GM19239 (cell line): ENCODE results near the gene SPO11.

Experiments used
- DNase-seq: peaks from one replicate; pipeline ENCODE4 v3.0.0; 2011; ENCODE audit warnings: low spot score; ENCODE audit not compliant: insufficient read length
- FAIRE-seq: peaks from 2 replicates; lab custom pipeline; 2011; peaks lifted over from hg19 to GRCh38; lab: Jason Lieb, UNC

Gene SPO11

DNA sequence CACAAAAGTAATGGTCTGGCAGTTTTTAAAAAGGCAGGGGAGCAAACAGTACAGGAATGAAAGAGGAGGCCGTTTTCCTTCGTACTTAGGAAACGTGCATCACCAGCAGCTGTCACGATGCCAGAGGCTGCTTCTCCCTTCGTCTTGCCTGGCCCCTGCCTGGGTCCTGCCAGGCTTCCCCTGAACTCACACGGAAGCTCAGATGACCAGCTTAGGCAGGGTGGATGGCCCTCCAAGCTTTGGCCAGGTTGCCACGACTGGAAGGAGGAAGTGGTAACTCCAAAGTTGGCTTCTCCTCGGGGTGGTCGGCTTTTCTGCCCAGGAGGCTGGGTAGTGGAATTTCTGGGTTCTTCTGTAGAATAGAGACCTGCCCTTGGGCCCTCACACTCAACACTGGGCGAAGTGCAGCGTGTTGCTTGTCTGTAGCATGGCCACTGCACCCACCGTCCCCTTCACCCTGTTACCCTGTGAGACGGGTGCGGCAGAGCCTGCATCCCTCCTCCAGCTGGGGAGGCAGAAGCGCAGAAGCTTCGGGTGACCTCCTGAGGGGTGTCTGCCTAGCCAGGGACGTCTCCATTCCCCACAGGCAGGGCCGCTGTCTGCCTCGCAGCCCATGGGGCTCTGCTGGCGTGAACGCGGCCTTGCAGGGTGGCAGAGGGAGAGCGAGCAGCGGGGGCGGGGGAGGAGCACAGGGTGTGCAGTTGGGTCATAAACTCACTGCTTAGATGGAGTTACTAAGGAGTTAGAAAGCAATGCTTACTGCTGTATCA, 43.2 kb downstream of the SPO11 start:
- DNase-seq (no peak), FAIRE-seq (no peak)

DNA sequence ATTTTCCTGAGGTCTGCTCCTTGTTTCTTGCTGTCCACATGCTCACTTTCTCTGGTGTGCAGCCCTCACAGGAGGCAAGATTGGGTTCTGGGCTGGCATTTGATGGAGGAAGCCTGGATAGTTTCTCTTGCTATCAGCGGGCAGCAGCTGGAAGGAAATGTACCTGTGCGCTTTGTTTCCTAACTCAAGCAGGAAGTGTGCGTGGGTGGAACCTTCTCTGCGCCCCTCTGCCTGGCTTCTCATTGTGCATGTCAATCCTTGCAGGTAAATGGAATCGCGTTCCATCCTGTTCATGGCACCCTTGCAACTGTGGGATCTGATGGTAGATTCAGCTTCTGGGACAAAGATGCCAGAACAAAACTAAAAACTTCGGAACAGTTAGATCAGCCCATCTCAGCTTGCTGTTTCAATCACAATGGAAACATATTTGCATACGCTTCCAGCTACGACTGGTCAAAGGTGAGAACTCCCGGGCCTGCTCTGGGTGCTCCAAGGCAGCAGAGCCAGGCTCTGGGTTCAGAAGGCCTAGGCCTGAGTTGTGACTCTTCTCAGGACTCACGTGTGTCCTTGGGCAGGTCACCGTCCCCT, 44.8 kb downstream of the SPO11 start:
- DNase-seq (no peak), FAIRE-seq (no peak)

DNA sequence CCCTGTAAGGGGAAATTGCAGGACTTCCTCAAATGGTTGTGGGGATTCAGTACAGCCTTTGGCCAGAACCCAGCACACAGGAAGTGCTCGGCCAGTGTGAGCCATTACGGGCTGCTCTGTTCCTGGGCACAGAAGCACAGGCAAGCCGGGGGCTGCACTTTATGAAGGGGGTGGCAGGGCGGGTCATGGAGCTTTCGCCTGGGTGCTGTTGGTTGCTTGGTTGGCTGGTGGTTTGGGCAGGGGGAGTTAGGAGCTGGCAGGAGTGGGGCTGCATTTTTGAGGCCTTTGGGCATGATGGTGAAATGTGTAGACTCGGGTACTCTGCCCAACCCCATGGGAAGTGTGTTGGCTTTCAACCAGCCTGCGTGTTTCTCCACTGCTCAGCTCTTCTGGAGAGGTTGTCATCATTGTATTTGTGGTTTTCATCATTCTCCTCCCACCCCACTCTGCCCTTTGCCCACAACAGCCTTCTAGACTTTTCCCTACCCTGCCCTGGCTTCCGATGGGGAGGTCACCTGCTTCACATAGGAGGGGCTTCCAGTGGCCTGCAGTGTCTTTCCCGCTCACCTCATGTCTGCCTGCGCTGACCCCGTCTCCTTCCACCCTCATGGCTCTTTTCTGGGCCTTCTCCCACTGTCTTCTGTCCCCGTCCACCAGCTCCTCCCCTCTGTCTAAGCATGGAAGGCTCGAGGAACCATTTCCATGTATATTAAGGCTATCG, 45.5 kb downstream of the SPO11 start:
- no peak for DNase-seq
- FAIRE-seq, result no peak

- DNase-seq (no peak), FAIRE-seq (no peak)
These were observed 46.1 kb downstream of the SPO11 start for GRCh38 chr20:57375652-57376230.

GRCh38 chr20:57377350-57377749, 47.7 kb downstream of the SPO11 start:
- no peak for FAIRE-seq
- no peak for DNase-seq

DNA sequence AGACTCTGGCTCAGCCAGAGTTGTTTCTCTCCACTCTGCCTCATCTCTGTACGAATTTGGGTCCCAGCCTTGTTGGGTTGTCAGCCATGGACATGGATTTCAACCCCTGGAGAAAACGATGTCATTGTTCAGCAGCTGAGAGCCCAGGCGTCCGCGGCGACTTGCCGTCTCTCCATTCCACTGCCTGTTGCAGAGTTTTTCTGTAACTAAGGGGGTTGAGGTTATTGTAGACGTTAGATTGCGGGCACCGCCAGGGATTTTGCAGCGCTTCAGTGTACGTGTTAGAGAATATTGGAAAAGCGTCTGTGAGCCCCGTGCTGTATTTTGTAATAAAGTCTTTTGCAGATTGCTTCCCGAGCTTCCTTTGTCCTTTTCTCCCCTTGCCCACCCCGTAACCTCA, 48.5 kb downstream of the SPO11 start:
- FAIRE-seq (no peak), DNase-seq (no peak)

- DNase-seq (no peak), FAIRE-seq (no peak)
These were observed 49.2 kb downstream of the SPO11 start for GRCh38 chr20:57378646-57379262.

- DNase-seq (no peak), FAIRE-seq (no peak)
These were observed 49.7 kb downstream of the SPO11 start for GRCh38 chr20:57379263-57379647.

DNA sequence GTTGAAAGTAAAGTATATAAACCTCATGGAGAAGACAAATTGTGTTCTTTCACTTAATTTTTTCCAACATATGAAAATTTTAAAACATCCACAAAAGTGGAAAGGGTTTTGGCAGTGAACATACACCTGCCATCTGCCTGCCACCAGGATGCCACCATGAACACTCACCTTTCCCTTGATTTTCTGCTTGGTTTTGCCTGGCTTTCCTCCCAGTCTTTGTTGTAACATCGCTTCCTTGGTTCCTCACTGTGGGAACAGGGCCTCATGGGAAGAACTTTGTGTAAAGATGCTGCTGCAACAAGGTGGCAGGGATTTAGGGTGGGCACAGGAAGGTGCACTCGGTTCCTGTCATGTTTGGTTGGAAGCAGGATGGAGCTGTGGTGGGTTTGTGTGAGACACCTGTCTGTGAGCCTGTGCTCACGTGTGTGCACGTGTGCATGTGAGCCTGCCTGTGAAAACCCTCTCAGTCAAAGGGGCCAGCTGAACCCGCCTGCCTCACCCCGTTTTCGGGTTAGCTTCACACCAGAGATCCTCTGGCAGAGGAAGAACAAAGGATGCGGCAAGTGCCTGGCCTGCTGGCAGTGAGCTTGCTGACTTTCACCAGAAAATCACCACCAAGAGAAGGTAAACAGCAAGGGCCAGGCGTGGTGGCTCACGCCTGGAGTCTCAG, 50.6 kb downstream of the SPO11 start:
- FAIRE-seq (no peak), DNase-seq (no peak)

- peak; percentile 96 for FAIRE-seq
- peak; percentile 83 for DNase-seq
These were observed 52.2 kb downstream of the SPO11 start for GRCh38 chr20:57381596-57382503.

DNA sequence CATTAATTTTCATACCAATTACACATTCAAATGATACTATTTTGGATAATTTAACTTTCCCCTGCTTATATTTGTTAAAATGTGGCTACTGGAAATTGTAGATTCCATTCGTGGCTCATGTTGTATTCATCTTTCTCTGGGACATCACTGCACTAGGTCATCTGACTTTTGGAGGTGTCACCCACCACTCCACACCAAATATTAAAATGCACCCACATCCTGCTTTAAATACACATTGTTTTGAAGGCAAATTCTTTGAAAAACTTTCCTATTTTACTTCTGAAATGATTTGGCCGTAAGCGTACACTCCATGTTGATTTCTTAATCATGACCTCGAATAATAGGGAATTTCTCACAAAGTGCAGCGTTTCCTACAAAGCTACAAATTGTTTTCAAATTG, 52.9 kb downstream of the SPO11 start:
- FAIRE-seq (peak; percentile 60), DNase-seq (no peak)

GRCh38 chr20:57383447-57384347, 54.1 kb downstream of the SPO11 start:
- DNase-seq, result no peak
- FAIRE-seq, result no peak

DNA sequence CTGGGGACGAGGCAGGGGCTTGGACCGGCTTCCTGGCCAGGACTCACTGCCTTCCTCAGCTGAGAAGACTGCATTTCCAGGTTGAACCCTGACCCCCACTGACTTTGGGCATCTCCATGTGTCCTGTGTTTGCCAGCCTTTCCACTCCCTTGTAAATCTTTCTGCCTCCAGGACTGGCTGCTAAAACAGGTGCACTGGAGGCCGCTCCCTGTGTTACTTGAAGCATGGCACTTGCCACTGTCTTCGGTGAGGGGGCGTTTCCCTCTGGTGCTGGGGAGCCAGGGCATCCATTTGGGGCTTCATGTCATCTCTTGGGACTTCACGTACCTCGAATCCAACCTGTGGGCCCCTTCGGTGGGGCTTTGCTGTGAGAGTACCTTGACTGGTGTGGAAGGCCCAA, 54.9 kb downstream of the SPO11 start:
- DNase-seq (no peak), FAIRE-seq (no peak)

DNA sequence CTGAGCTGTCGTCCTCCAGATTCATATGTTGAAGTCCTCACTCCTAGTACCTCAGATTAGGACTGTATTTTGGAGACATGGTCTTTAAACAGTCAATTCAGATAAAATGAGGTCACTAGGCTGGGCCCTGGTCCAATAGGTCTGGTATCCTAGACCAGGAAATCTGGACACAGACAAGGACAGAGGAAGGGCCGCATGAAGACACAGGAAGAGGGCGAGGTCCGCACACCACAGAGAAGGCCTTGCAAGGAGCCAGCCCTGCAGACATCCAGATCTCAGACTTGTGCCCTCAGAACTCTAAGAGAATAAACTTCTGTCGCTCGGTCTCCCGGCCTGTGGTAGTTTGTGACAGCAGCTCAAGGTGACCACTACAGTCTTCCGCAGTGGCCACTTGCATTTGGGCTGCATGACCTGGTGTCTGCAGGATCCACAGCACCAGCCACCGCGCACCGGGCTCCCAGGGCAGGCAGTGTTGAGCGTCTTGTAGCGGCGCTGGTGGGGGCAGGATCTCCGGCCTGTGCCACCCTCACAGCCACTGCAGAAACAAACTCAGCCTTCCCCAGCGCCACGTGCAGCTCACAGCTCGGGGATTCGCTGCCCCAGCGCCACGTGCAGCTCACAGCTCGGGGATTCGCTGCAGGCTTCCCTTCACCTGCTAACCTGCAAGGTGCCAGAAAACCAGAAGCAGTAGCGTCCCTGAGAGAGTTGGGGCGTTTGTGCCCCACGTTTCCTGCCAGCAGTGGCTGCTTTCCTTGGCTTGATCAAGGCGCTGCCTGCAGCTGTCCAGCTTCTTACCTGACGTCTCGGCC, 55.6 kb downstream of the SPO11 start:
- no peak for DNase-seq
- FAIRE-seq, result no peak

DNA sequence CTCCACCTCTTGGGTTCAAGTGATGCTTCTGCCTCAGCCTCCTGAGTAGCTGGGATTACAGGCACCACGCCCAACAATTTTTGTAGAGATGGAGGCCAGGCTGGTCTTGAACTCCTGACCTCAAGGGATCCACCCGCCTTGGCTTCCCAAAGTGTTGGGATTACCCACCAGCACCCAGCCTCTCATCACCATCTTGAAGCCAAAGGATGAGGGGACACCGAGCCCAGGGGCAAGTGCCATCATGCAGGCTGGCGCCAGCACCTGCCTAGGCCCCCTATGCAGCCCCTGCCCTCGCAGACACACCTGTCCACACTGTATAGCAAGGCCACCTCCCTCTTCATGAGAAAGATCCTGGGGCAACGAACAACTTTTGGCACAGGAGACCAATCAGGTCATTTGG, 56.3 kb downstream of the SPO11 start:
- DNase-seq (no peak), FAIRE-seq (no peak)

GRCh38 chr20:57386762-57387161, 57.2 kb downstream of the SPO11 start:
- DNase-seq (no peak), FAIRE-seq (no peak)

DNA sequence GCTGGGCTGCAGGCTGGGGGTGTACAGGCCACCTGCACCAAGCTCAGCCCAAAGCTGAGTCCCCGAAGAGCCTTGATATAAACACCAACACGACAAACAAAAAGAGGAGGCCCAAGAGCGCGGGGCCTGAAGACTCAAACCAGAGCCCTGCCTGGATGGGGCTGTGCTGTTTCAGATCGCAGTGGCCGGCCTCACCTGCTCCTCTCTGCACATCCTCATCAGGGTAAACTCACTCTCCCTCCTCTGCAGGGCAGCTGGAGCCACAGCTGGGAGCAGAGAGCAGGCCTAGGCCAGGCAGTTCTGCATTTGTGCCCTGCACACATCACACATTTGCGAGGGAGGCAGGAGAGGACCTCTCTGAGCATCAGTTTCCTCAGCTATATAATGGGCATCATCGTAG, 57.9 kb downstream of the SPO11 start:
- no peak for DNase-seq
- FAIRE-seq, result no peak
